Effector CD4-positive, alpha-beta T cell (primary cell): ENCODE measurements around the gene PKM.
A peak's percentile ranks its signal among the peaks of the same experiment; 100 is the strongest.

Source experiments
- DNase-seq: peaks from one replicate; pipeline ENCODE4 v3.0.0-alpha.2; 2020

Gene PKM

GRCh38 chr15:72199721-72200212 is 31.2 kb downstream of the PKM start:
- DNase-seq: peak; percentile 61

GRCh38 chr15:72199205-72199515 is 31.8 kb downstream of the PKM start:
- no peak for DNase-seq

GRCh38 chr15:72198356-72199204 is 32.4 kb downstream of the PKM start:
- no peak for DNase-seq

- DNase-seq: no peak
Measured at GRCh38 chr15:72197460-72198355, 33.3 kb downstream of the PKM start, which contains the start of gene GRAMD2A. Gene GRAMD2A (minus strand): TSS chr15:72197787.

GRCh38 chr15:72197041-72197459 is 33.9 kb downstream of the PKM start:
- DNase-seq: no peak

- no peak for DNase-seq
Measured at GRCh38 chr15:72196409-72197040, 34.5 kb downstream of the PKM start.

GRCh38 chr15:72195101-72195511 is 35.9 kb downstream of the PKM start:
- DNase-seq: no peak

- DNase-seq: no peak
Measured at GRCh38 chr15:72193836-72194396, 37.1 kb downstream of the PKM start.

- no peak for DNase-seq
Measured at GRCh38 chr15:72192416-72192815, 38.6 kb downstream of the PKM start.

GRCh38 chr15:72189250-72189902 is 41.6 kb downstream of the PKM start:
- no peak for DNase-seq

GRCh38 chr15:72184165-72184811 is 46.7 kb downstream of the PKM start:
- DNase-seq: no peak

GRCh38 chr15:72183781-72184164 is 47.2 kb downstream of the PKM start:
- DNase-seq: no peak

GRCh38 chr15:72182673-72183072 is 48.3 kb downstream of the PKM start:
- DNase-seq: no peak

GRCh38 chr15:72182244-72182643 is 48.7 kb downstream of the PKM start:
- no peak for DNase-seq

GRCh38 chr15:72180761-72181324 is 50.1 kb downstream of the PKM start:
- DNase-seq: no peak

GRCh38 chr15:72179950-72180581 is 50.9 kb downstream of the PKM start:
- DNase-seq: no peak

- DNase-seq: no peak
Measured at GRCh38 chr15:72178976-72179585, 51.9 kb downstream of the PKM start.

GRCh38 chr15:72176743-72177142 is 54.2 kb downstream of the PKM start:
- DNase-seq: no peak

GRCh38 chr15:72176159-72176558 is 54.8 kb downstream of the PKM start:
- no peak for DNase-seq
